GM18526 (cell line): Measurements from ENCODE around the gene TRABD2B.

Experiments
- POLR2A ChIP-seq: IDR thresholded peaks from 3 replicates; pipeline ENCODE4 v1.6.1; 2011; ENCODE audit not compliant: insufficient read length; ENCODE audit errors: extremely low read depth

The TRABD2B gene

DNA sequence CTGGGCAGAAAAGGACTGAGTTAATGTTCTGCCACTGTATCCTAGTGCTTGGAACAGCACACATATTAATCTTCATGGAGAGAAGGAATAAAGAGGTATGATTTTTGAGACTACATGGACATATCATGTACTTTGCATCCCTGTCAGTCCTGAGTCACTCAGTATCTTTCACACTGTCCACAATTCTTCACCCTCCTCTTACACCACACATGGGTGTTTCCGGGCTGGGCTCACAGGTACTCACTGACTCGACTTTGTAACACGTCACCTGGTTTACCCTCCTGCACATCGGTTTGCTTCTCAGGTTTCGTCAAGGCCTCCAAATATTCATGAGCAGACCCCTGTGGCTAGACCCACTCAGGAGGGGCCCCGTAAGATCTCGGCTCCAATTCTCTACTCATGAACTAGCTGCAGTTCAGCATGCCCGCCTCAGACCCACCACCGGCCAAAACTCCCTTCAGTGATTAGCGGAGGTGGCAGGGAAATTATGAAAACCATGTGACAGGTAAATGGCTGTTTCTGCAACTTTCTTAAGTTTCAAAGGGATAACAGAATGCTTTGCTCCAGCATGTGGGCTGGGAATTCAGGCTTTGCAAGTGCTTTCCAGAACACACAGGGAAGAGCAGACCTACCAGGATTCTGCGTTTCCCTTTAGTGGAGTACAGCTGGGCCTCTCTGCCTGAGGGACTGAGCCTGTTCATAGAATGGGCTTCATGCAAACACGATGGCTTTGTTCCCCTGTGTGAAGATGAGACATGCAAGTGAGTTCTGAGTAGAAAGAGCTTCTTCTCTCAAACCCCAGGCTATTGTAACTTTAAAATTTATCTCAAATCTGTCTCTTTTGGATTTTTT is 31.3 kb upstream of the TRABD2B start:
- no peak for TF ChIP-seq POLR2A

- no peak for TF ChIP-seq POLR2A
Observed at GRCh38 chr1:48027533-48027835, 30.3 kb upstream of the TRABD2B start.

DNA sequence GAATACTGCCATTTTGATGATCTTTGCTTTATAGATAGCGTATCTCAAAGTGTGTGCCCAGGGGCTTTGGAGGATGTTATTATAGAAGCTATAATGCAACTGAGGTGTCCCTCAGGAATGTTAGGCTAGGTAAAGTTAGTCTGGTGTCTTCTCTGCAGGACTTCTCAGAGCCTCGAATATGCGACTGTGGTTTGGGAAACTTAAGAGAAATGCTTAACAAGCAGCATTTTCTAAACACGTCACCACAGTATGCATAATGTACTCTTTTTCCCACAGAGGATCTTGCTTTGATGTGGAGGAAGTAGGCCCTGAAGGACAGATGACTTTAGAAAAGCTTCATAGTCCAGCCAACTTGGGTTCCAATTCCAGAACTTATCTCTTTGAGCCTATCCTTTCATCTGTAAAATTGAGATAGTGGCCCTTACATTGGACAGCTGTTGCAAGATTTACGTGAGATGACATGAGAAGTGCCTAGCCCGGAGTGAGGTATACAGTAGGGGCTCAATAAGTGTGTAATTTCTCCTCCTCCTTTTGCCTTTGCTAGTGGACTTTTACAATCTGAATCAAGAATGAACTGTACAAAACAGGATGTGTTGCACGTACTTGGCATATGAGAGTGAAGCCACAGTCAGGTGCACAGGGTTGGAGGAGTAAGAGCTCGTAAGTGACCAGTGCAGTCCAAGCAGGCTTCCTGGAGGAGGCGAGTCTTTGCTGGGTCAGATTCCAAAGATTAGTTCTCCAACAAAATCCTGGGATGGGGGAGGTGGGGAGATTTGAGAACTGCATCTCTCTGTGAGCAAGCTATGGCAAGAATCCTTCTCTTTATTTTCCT is 29.7 kb upstream of the TRABD2B start:
- no peak for TF ChIP-seq POLR2A

GRCh38 chr1:48026275-48026674 is 29.1 kb upstream of the TRABD2B start:
- no peak for TF ChIP-seq POLR2A

- no peak for TF ChIP-seq POLR2A
Observed at GRCh38 chr1:48025076-48025475, 27.9 kb upstream of the TRABD2B start.

DNA sequence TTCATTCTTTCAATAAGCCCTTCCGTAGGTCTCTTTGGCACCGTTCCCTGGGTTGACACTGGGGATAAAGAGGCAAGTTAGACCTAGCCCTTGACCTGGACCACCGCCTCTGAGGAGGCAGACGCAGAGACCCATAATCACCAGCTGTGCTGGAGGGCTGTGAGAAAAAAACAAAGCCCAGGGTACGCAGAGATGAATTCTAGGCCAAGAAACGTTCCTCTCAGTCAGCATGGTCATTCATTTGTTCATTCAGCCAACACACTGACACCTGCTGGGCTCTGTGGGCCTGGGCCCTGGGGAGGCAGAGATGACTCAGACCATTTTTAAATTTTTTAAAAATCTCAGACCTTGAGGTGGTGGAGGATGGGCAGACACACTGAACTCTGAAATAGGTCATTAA is 26.3 kb upstream of the TRABD2B start:
- TF ChIP-seq POLR2A, result no peak

GRCh38 chr1:48022306-48022705 is 25.1 kb upstream of the TRABD2B start:
- no peak for TF ChIP-seq POLR2A

GRCh38 chr1:48021792-48022191 is 24.6 kb upstream of the TRABD2B start:
- no peak for TF ChIP-seq POLR2A

DNA sequence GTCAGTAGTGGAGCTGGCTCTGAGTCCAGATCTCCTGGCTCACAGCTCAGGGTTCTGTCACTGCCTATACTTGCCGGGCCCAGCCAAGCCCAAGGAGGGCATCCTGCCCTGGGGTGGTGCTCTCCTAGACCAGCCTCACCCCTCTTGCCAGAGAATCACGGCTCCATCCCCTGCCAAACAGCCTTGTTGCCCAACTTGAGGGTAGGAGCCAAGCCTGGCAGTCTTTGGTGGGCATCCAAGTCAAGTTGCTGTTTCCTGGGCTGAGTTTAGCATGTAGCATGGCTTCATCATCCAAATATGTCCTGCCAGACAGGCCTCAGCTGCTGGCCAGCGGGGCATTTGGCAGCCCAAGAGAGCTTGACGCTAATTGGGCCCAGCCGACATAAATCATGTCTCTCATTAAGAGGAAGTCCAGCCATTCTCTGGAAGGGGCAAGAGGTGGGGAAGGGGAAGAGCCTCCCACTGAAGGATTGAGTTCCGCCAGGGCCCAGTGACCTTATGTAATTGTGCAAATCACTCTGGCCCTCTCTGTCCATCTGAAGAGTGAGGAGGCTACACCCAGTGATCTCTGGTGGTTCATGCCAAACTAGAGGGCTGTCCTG is 22.6 kb upstream of the TRABD2B start:
- TF ChIP-seq POLR2A, result no peak

DNA sequence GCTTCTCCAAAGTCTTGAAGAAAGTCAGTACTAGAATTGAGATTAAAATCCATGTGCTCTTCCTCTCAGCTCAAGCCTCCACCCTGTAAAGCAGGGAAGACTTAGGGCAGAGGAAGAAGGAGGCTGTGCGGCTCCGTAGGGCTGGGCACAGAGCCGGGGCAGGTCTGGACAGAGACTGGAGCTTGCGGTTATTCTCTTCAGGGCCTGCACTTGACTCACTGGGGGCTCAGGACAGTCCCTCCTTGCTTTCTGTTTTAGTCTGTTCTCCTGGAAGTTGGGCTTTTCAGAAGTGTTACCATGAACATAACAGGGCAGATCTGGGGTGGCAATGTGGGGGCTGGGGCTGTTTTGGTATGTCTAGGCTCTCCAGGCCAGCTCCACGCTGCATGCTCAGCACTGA is 21.6 kb upstream of the TRABD2B start:
- TF ChIP-seq POLR2A, result no peak

- no peak for TF ChIP-seq POLR2A
Observed at GRCh38 chr1:48017716-48018115, 20.5 kb upstream of the TRABD2B start.

GRCh38 chr1:48016515-48016914 is 19.3 kb upstream of the TRABD2B start:
- TF ChIP-seq POLR2A, result no peak

- no peak for TF ChIP-seq POLR2A
Observed at GRCh38 chr1:48013270-48013669, 16.1 kb upstream of the TRABD2B start.

- no peak for TF ChIP-seq POLR2A
Observed at GRCh38 chr1:48007047-48007446, 9.9 kb upstream of the TRABD2B start.

DNA sequence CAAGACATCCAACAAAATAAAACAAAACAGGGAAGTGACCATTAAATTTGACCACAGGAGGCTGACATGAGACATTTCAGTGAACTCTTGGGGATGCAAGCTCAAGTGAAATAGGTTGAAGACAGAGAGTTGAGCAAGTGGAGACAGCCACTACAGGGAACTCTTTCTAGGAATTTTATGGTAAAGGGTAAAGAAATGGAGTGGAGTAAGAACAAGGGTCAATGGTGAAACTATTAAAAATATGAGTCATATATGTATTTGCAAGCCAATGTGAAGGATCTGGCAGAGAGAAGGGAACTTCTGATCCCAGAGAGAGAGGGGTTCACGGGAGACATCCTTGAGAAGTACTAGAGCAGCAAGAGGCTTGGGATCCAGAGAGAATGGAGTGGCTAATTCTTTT is 9.1 kb upstream of the TRABD2B start:
- no peak for TF ChIP-seq POLR2A
